PC-9 (cell line): Measurements from ENCODE around the gene CD86. TPM values are rescaled to one million over a fixed set of nuclear protein-coding genes. Genes with fewer than 3 reads are reported as not detected.

Source experiments
- BruUV-seq: library from RNA; stranded (reverse); fragments of 400-500 nt; replicated peaks from 2 replicates; lab custom pipeline; 2021; lab: Mats Ljungman, UMichigan
- CTCF ChIA-PET: fragments of 300-600 bp; sonication (Branson Sonifier 250); formaldehyde crosslinking; loops from one replicate; lab custom pipeline; 2022; ENCODE audit warnings: antibody characterized with exemption; lab: Charles Lee
- POLR2A ChIA-PET: fragments of 300-600 bp; sonication (Branson Sonifier 250); formaldehyde crosslinking; loops from one replicate; lab custom pipeline; 2022; ENCODE audit warnings: antibody characterized with exemption; ENCODE audit not compliant: unreplicated experiment; lab: Charles Lee
- DNase-seq, 2 experiments: peaks; one replicate each; pipeline versions ENCODE4 v3.0.0 to v3.0.0-alpha.2; 2015 to 2022; ENCODE audit warnings: mixed read lengths in 1 of 2
- H2AFZ ChIP-seq: fragments of 200-600 bp; sonication (generic); 2 replicates; pipeline ENCODE4 v1.8.1; 2017; ENCODE audit warnings: antibody characterized with exemption
- H3F3A ChIP-seq: fragments of 200-600 bp; sonication (generic); 2 replicates; pipeline ENCODE4 v1.8.1; 2017; ENCODE audit warnings: antibody characterized with exemption, mild to moderate bottlenecking, low read depth; ENCODE audit not compliant: insufficient read depth
- H3K27ac ChIP-seq: fragments of 200-600 bp; sonication (generic); 2 replicates; pipeline ENCODE4 v1.6.1; 2016; ENCODE audit warnings: mixed run types
- H3K27me3 ChIP-seq: fragments of 200-600 bp; sonication (generic); 2 replicates; pipeline ENCODE4 v1.6.1; 2016; ENCODE audit warnings: low read depth, mixed run types; ENCODE audit not compliant: insufficient read depth
- H3K36me3 ChIP-seq: fragments of 200-600 bp; sonication (generic); 2 replicates; pipeline ENCODE4 v1.6.1; 2016; ENCODE audit warnings: low read depth, mixed run types
- H3K4me1 ChIP-seq: fragments of 200-600 bp; sonication (generic); replicated peaks from 2 replicates; pipeline ENCODE4 v1.6.1; 2016; ENCODE audit warnings: mixed run types; ENCODE audit not compliant: insufficient read depth
- H3K4me2 ChIP-seq: fragments of 200-600 bp; sonication (generic); 2 replicates; pipeline ENCODE4 v1.6.1; 2017; ENCODE audit warnings: mixed run types
- H3K4me3 ChIP-seq: fragments of 200-600 bp; sonication (generic); 2 replicates; pipeline ENCODE4 v1.6.1; 2016; ENCODE audit warnings: mixed run types
- H3K79me2 ChIP-seq: fragments of 200-600 bp; sonication (generic); 2 replicates; pipeline ENCODE4 v1.6.1; 2017; ENCODE audit warnings: low read depth, mixed run types
- H3K9me2 ChIP-seq: fragments of 200-600 bp; sonication (generic); 2 replicates; pipeline ENCODE4 v1.8.1; 2017; ENCODE audit warnings: mild to moderate bottlenecking; ENCODE audit not compliant: insufficient read depth
- H3K9me3 ChIP-seq: fragments of 200-600 bp; sonication (generic); 2 replicates; pipeline ENCODE4 v1.8.1; 2016; ENCODE audit warnings: low read depth; ENCODE audit not compliant: insufficient read depth
- H4K20me1 ChIP-seq: fragments of 200-600 bp; sonication (generic); 2 replicates; pipeline ENCODE4 v1.8.1; 2017; ENCODE audit not compliant: insufficient read depth
- EZH2 ChIP-seq: fragments of 200-600 bp; sonication (generic); IDR thresholded peaks from 2 replicates; pipeline ENCODE4 v1.8.0; 2017; ENCODE audit warnings: antibody characterized with exemption, low read depth
- intact Hi-C: fragments of 100-400 bp; cut with micrococcal nuclease; formaldehyde crosslinking; loops from one replicate; pipeline ENCODE4 v1.10.0; 2022; ENCODE audit not compliant: unreplicated experiment
- total RNA-seq: library from RNA; stranded (reverse); gene quantifications from 2 replicates; pipeline ENCODE4 v1.2.3, GENCODE V29; 2021
- TF ChIP-seq, protein P1 (sequence below): fragments of 200-600 bp; sonication (generic); conservative IDR thresholded peaks from 2 replicates; pipeline ENCODE4 v1.6.1; 2017; ENCODE audit warnings: mixed run types, antibody characterized with exemption, mild to moderate bottlenecking, moderate library complexity

CD86 gene
- total RNA-seq, 1 experiment from 2014 or later: not detected

GRCh38 chr3:122066331-122067213, 11.4 kb downstream of the CD86 start:
- BruUV-seq: no TSS peak
- H2AFZ ChIP-seq: no peak overlapping the region
- ChIA-PET POLR2A (no interaction called here), CTCF (no interaction called here)
- no peak overlapping the region for H3K4me2 ChIP-seq
- H3F3A ChIP-seq: no peaks in the 10 kb centered on the region
- intact Hi-C loops: no loop called here
- H3K27me3 ChIP-seq: no peaks in the 10 kb centered on the region
- TF ChIP-seq, protein P1, sequence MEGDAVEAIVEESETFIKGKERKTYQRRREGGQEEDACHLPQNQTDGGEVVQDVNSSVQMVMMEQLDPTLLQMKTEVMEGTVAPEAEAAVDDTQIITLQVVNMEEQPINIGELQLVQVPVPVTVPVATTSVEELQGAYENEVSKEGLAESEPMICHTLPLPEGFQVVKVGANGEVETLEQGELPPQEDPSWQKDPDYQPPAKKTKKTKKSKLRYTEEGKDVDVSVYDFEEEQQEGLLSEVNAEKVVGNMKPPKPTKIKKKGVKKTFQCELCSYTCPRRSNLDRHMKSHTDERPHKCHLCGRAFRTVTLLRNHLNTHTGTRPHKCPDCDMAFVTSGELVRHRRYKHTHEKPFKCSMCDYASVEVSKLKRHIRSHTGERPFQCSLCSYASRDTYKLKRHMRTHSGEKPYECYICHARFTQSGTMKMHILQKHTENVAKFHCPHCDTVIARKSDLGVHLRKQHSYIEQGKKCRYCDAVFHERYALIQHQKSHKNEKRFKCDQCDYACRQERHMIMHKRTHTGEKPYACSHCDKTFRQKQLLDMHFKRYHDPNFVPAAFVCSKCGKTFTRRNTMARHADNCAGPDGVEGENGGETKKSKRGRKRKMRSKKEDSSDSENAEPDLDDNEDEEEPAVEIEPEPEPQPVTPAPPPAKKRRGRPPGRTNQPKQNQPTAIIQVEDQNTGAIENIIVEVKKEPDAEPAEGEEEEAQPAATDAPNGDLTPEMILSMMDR: no peak
- no peak for TF ChIP-seq EZH2
- no peak overlapping the region for H3K4me3 ChIP-seq
- no peaks in the 10 kb centered on the region for H3K4me1 ChIP-seq
- H3K9me2 ChIP-seq: no peaks in the 10 kb centered on the region
- H3K36me3 ChIP-seq: no peaks in the 10 kb centered on the region
- no peak for DNase-seq
- H3K27ac ChIP-seq: no peak overlapping the region
- H3K79me2 ChIP-seq: no peaks in the 10 kb centered on the region
- no peaks in the 10 kb centered on the region for H3K9me3 ChIP-seq
- H4K20me1 ChIP-seq: no peaks in the 10 kb centered on the region

DNA sequence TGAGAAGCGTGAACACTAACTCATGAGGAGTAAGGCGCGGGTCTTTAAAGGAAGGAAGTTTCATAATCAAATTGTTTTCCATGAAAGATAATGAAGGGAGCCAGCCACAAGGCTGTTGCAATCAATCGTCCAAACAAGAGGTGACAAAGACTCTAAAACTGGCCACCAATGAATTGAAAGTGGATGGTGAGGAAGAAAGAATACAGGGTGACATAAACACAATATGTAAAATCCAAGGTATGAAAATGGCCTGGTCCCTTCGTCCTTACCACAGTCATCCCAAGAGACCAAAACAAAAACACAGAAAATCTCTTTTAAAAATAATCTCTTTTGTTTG, 12.0 kb downstream of the CD86 start:
- Histone ChIP-seq H3K79me2 (no peaks in the 10 kb centered on the region), H3K4me2 (no peak overlapping the region), H3F3A (no peaks in the 10 kb centered on the region), H3K27me3 (no peaks in the 10 kb centered on the region), H3K4me1 (no peaks in the 10 kb centered on the region), H3K9me3 (no peaks in the 10 kb centered on the region), H4K20me1 (no peaks in the 10 kb centered on the region), H3K4me3 (no peak overlapping the region), H2AFZ (no peak overlapping the region), H3K36me3 (no peaks in the 10 kb centered on the region), H3K27ac (no peak overlapping the region), H3K9me2 (no peaks in the 10 kb centered on the region)
- CTCF ChIA-PET: no interaction called here
- intact Hi-C loops: no loop called here
- no peak for TF ChIP-seq EZH2
- TF ChIP-seq, protein P1: no peak
- POLR2A ChIA-PET: no interaction called here
- no peak for DNase-seq
- no TSS peak for BruUV-seq

- TF ChIP-seq, protein P1: no peak
- no peak for TF ChIP-seq EZH2
- Histone ChIP-seq H3K4me3 (no peak overlapping the region), H2AFZ (no peak overlapping the region), H3K36me3 (no peaks in the 10 kb centered on the region), H3F3A (no peaks in the 10 kb centered on the region), H3K27me3 (no peaks in the 10 kb centered on the region), H4K20me1 (no peaks in the 10 kb centered on the region), H3K4me2 (no peak overlapping the region), H3K4me1 (no peaks in the 10 kb centered on the region), H3K27ac (no peak overlapping the region), H3K79me2 (no peaks in the 10 kb centered on the region), H3K9me3 (no peaks in the 10 kb centered on the region), H3K9me2 (no peaks in the 10 kb centered on the region)
- intact Hi-C loops: no loop called here
- ChIA-PET POLR2A (no interaction called here), CTCF (no interaction called here)
- DNase-seq: no peak
- BruUV-seq: no TSS peak
Observed at GRCh38 chr3:122067588-122068240, 12.6 kb downstream of the CD86 start.
